Trophoblast cell (in vitro differentiated cells and primary cell): ENCODE results near the gene UBAC1.
"Not testable (repeated sequence)": the region's sequence is repeated elsewhere in the genome, so short reads cannot be mapped to it uniquely, and the experiment has no call there.

ENCODE experiments used
- DNase-seq, 2 donors: peaks; one replicate each; pipeline ENCODE4 v3.0.0-alpha.2; 2016
- H2AFZ ChIP-seq: 2 replicates; pipeline ENCODE4 v1.6.1; 2013; ENCODE audit warnings: low read length, moderate library complexity, mild to moderate bottlenecking; ENCODE audit not compliant: insufficient read depth, poor library complexity
- H2AK5ac ChIP-seq: 2 replicates; pipeline ENCODE4 v1.6.1; 2013; ENCODE audit warnings: mild to moderate bottlenecking, low read length
- H2BK120ac ChIP-seq: 2 replicates; pipeline ENCODE4 v1.6.1; 2013; ENCODE audit warnings: low read length, mild to moderate bottlenecking, moderate library complexity; ENCODE audit not compliant: insufficient read depth, poor library complexity
- H2BK12ac ChIP-seq: 2 replicates; pipeline ENCODE4 v1.6.1; 2013; ENCODE audit warnings: mild to moderate bottlenecking, low read length, moderate library complexity
- H2BK5ac ChIP-seq: 2 replicates; pipeline ENCODE4 v1.6.1; 2013; ENCODE audit warnings: low read length, low read depth, moderate library complexity, mild to moderate bottlenecking; ENCODE audit not compliant: poor library complexity
- H3K14ac ChIP-seq: 2 replicates; pipeline ENCODE4 v1.6.1; 2013; ENCODE audit warnings: mild to moderate bottlenecking, low read length
- H3K18ac ChIP-seq: 2 replicates; pipeline ENCODE4 v1.6.1; 2013; ENCODE audit warnings: mild to moderate bottlenecking, low read length
- H3K23ac ChIP-seq: 2 replicates; pipeline ENCODE4 v1.6.1; 2013; ENCODE audit warnings: low read length
- H3K27ac ChIP-seq: 2 replicates; pipeline ENCODE4 v1.5.1; 2013; ENCODE audit warnings: low read depth, mild to moderate bottlenecking, inconsistent platforms, low read length, moderate library complexity
- H3K27me3 ChIP-seq: 2 replicates; pipeline ENCODE4 v1.6.1; 2013; ENCODE audit warnings: inconsistent platforms, mild to moderate bottlenecking, low read length, moderate library complexity; ENCODE audit not compliant: insufficient read depth
- H3K36me3 ChIP-seq, 2 experiments: 1 replicate in 1 of 2; 2 replicates in 1 of 2; pipeline ENCODE4 v1.6.1; 2013; ENCODE audit warnings: low read length in 2 of 2, mild to moderate bottlenecking in 2 of 2, moderate library complexity in 1 of 2; ENCODE audit not compliant: insufficient read depth in 2 of 2, control insufficient read depth in 1 of 2
- H3K4ac ChIP-seq: 2 replicates; pipeline ENCODE4 v1.6.1; 2013; ENCODE audit warnings: low read depth, mild to moderate bottlenecking, low read length, moderate library complexity
- H3K4me1 ChIP-seq, 2 experiments: 1 replicate in 1 of 2; 2 replicates in 1 of 2; pipeline ENCODE4 v1.6.1; 2013; ENCODE audit warnings: low read length in 2 of 2, mild to moderate bottlenecking in 2 of 2, moderate library complexity in 1 of 2; ENCODE audit not compliant: insufficient read depth in 2 of 2, control insufficient read depth in 1 of 2
- H3K4me2 ChIP-seq: 2 replicates; pipeline ENCODE4 v1.6.1; 2013; ENCODE audit warnings: inconsistent platforms, mild to moderate bottlenecking, low read length, moderate library complexity
- H3K4me3 ChIP-seq: 2 replicates; pipeline ENCODE4 v1.5.1; 2013; ENCODE audit warnings: mild to moderate bottlenecking, low read depth, low read length, inconsistent platforms
- H3K79me1 ChIP-seq: one replicate; pipeline ENCODE4 v1.6.1; 2013; ENCODE audit warnings: low read length
- H3K79me2 ChIP-seq: 2 replicates; pipeline ENCODE4 v1.6.1; 2013; ENCODE audit warnings: low read length, mild to moderate bottlenecking; ENCODE audit not compliant: control insufficient read depth, insufficient read depth, poor library complexity
- H3K9ac ChIP-seq: 2 replicates; pipeline ENCODE4 v1.6.1; 2013; ENCODE audit warnings: mild to moderate bottlenecking, low read length
- H3K9me3 ChIP-seq: 2 replicates; pipeline ENCODE4 v1.6.1; 2013; ENCODE audit warnings: low read depth, mild to moderate bottlenecking, control low read depth, inconsistent platforms, low read length; ENCODE audit not compliant: insufficient read depth
- H4K12ac ChIP-seq: 2 replicates; pipeline ENCODE4 v1.6.1; 2013; ENCODE audit warnings: low read depth, mild to moderate bottlenecking, low read length, moderate library complexity
- H4K8ac ChIP-seq: 2 replicates; pipeline ENCODE4 v1.6.1; 2013; ENCODE audit warnings: low read depth, mild to moderate bottlenecking, low read length, moderate library complexity
- H4K91ac ChIP-seq: one replicate; pipeline ENCODE4 v1.6.1; 2013; ENCODE audit warnings: low read depth, mild to moderate bottlenecking, low read length, moderate library complexity
- WGBS: extraction: QIAGEN DNeasy Blood & Tissue Kit; methylation state at CpG from one replicate; pipeline ENCODE4 v1.1.7; 2013; ENCODE audit warnings: missing lambda C conversion rate; ENCODE audit not compliant: insufficient read length, insufficient coverage; ENCODE audit errors: extremely low coverage; 5-methylcytosine and 5-hydroxymethylcytosine counted together

The UBAC1 gene

GRCh38 chr9:135944444-135945252 lies 16.5 kb downstream of the UBAC1 start:
- WGBS, result no CpG with 5 or more reads among the region's 36 CpGs
- Histone ChIP-seq H3K14ac (no peak overlapping the region), H2BK5ac (no peak overlapping the region), H3K79me2 (no peaks in the 10 kb centered on the region), H3K27ac (no peak overlapping the region), H3K4me1 (peaks cover 25 to 33% of the 10 kb centered on the region in 2 experiments), H3K4me3 (no peak overlapping the region), H3K9me3 (peaks cover 5% of the 10 kb centered on the region), H2AK5ac (no peak overlapping the region), H3K4ac (no peak overlapping the region), H3K36me3 (peaks cover 37 to 47% of the 10 kb centered on the region in 2 experiments), H2AFZ (no peak overlapping the region), H3K79me1 (peaks cover 18% of the 10 kb centered on the region), H3K27me3 (no peaks in the 10 kb centered on the region), H3K23ac (no peak overlapping the region), H4K12ac (no peak overlapping the region), H2BK120ac (no peak overlapping the region), H3K9ac (no peak overlapping the region), H2BK12ac (no peak overlapping the region), H3K18ac (peak overlapping the region; percentile 52), H4K91ac (no peak overlapping the region), H4K8ac (no peak overlapping the region), H3K4me2 (no peak overlapping the region)
- DNase-seq, result no peak

- H3K27ac ChIP-seq, H3K27me3 ChIP-seq, H3K18ac ChIP-seq, H3K9me3 ChIP-seq, DNase-seq, H3K23ac ChIP-seq, H3K4ac ChIP-seq, H3K4me2 ChIP-seq, H2AFZ ChIP-seq, H4K8ac ChIP-seq, H3K9ac ChIP-seq, H2AK5ac ChIP-seq, H4K91ac ChIP-seq, H2BK120ac ChIP-seq, H4K12ac ChIP-seq, H2BK5ac ChIP-seq, H3K4me3 ChIP-seq, H2BK12ac ChIP-seq, H3K14ac ChIP-seq, H3K79me2 ChIP-seq: not testable (repeated sequence)
- peaks cover 14% of the 10 kb centered on the region for H3K79me1 ChIP-seq
- WGBS, result no CpG with 5 or more reads among the region's 6 CpGs
- peaks cover 20 to 26% of the 10 kb centered on the region in 2 experiments for H3K4me1 ChIP-seq
- H3K36me3 ChIP-seq, result peaks cover 43 to 52% of the 10 kb centered on the region in 2 experiments
Observed at GRCh38 chr9:135943604-135944003, 17.6 kb downstream of the UBAC1 start.

GRCh38 chr9:135941288-135941995 lies 19.7 kb downstream of the UBAC1 start:
- no peak overlapping the region for H4K91ac ChIP-seq
- DNase-seq, result no peak
- no peak overlapping the region for H3K4me3 ChIP-seq
- no peak overlapping the region for H2BK120ac ChIP-seq
- no peak overlapping the region for H3K14ac ChIP-seq
- no peak overlapping the region for H3K27ac ChIP-seq
- H3K4me1 ChIP-seq, result peaks cover 3 to 10% of the 10 kb centered on the region in 2 experiments
- H3K18ac ChIP-seq, result no peak overlapping the region
- no peak overlapping the region for H3K4ac ChIP-seq
- H3K9me3 ChIP-seq, result peaks cover 1% of the 10 kb centered on the region
- no peak overlapping the region for H2BK12ac ChIP-seq
- no peak overlapping the region for H4K8ac ChIP-seq
- no peak overlapping the region for H4K12ac ChIP-seq
- H3K79me2 ChIP-seq, result no peaks in the 10 kb centered on the region
- H2AFZ ChIP-seq, result no peak overlapping the region
- H3K27me3 ChIP-seq, result no peaks in the 10 kb centered on the region
- WGBS, result no CpG with 5 or more reads among the region's 13 CpGs
- H3K4me2 ChIP-seq, result no peak overlapping the region
- no peak overlapping the region for H3K9ac ChIP-seq
- peaks cover 50 to 61% of the 10 kb centered on the region in 2 experiments for H3K36me3 ChIP-seq
- H3K79me1 ChIP-seq, result peaks cover 2% of the 10 kb centered on the region
- H2AK5ac ChIP-seq, result no peak overlapping the region
- no peak overlapping the region for H3K23ac ChIP-seq
- no peak overlapping the region for H2BK5ac ChIP-seq

- Histone ChIP-seq H3K79me2 (no peaks in the 10 kb centered on the region), H4K8ac (no peak overlapping the region), H2BK12ac (no peak overlapping the region), H3K79me1 (no peaks in the 10 kb centered on the region), H3K36me3 (peaks cover 40 to 49% of the 10 kb centered on the region in 2 experiments), H4K12ac (no peak overlapping the region), H3K27ac (no peak overlapping the region), H3K4me2 (no peak overlapping the region), H2AFZ (no peak overlapping the region), H3K23ac (no peak overlapping the region), H3K27me3 (no peaks in the 10 kb centered on the region), H2BK120ac (no peak overlapping the region), H3K18ac (no peak overlapping the region), H3K14ac (no peak overlapping the region), H2BK5ac (no peak overlapping the region), H3K4me3 (peak overlapping the region; percentile 32), H4K91ac (no peak overlapping the region), H3K9ac (no peak overlapping the region), H3K4ac (no peak overlapping the region), H2AK5ac (no peak overlapping the region), H3K9me3 (peaks cover 1% of the 10 kb centered on the region), H3K4me1 (no peaks in the 10 kb centered on the region)
- WGBS, result no CpG with 5 or more reads among the region's 33 CpGs
- no peak for DNase-seq
Observed at GRCh38 chr9:135939351-135940265, 21.6 kb downstream of the UBAC1 start.
